Osteoblast (primary cell): ENCODE results near the gene CAMK2N2. TPM values are rescaled to one million over a fixed set of nuclear protein-coding genes. Genes with fewer than 3 reads are reported as not detected.

Experiments
- DNase-seq: peaks from one replicate; pipeline ENCODE4 v3.0.0; 2011; ENCODE audit warnings: low spot score, mixed read lengths; ENCODE audit not compliant: insufficient read length; ENCODE audit errors: missing footprints
- H2AFZ ChIP-seq: 2 replicates; pipeline ENCODE4 v1.6.0; 2011; ENCODE audit warnings: mild to moderate bottlenecking, low read length
- H3K27ac ChIP-seq: 2 replicates; pipeline ENCODE4 v1.5.1; 2011; ENCODE audit warnings: mild to moderate bottlenecking, low read depth, low read length, moderate library complexity
- H3K27me3 ChIP-seq: 2 replicates; pipeline ENCODE4 v1.6.0; 2012; ENCODE audit warnings: mild to moderate bottlenecking, control low read depth, inconsistent platforms, low read length, moderate library complexity; ENCODE audit not compliant: insufficient read depth
- H3K36me3 ChIP-seq: 2 replicates; pipeline ENCODE4 v1.5.1; 2011; ENCODE audit warnings: mild to moderate bottlenecking, low read length, control low read depth, moderate library complexity; ENCODE audit not compliant: insufficient read depth
- H3K4me1 ChIP-seq: 2 replicates; pipeline ENCODE4 v1.5.1; 2011; ENCODE audit warnings: mild to moderate bottlenecking, low read length, control low read depth, moderate library complexity; ENCODE audit not compliant: insufficient read depth
- H3K4me2 ChIP-seq: 2 replicates; pipeline ENCODE4 v1.6.0; 2011; ENCODE audit warnings: mild to moderate bottlenecking, low read length; ENCODE audit not compliant: insufficient read depth
- H3K4me3 ChIP-seq: fragments of 200-600 bp; sonication (generic); 3 replicates; pipeline ENCODE4 v1.5.1; 2012; ENCODE audit warnings: mild to moderate bottlenecking, low read length, inconsistent platforms; ENCODE audit not compliant: insufficient read depth
- H3K79me2 ChIP-seq: 2 replicates; pipeline ENCODE4 v1.6.0; 2012; ENCODE audit warnings: mild to moderate bottlenecking, low read length, control low read depth, inconsistent platforms; ENCODE audit not compliant: insufficient read depth
- H3K9me3 ChIP-seq: 2 replicates; pipeline ENCODE4 v1.5.1; 2011; ENCODE audit warnings: low read depth, low read length, control low read depth
- H4K20me1 ChIP-seq: 2 replicates; pipeline ENCODE4 v1.6.0; 2012; ENCODE audit warnings: mild to moderate bottlenecking, low read length, control low read depth; ENCODE audit not compliant: insufficient read depth
- CTCF ChIP-seq: IDR thresholded peaks from 2 replicates; pipeline ENCODE4 v1.5.1; 2011; ENCODE audit warnings: mild to moderate bottlenecking, low read depth, low read length, moderate library complexity; ENCODE audit errors: extremely low read depth
- total RNA-seq: library from RNA; depleted of rRNA; stranded (reverse); fragments of >200 nt; gene quantifications from 2 replicates; pipeline ENCODE4 v1.2.3, GENCODE V29; 2012

CAMK2N2 gene
- total RNA-seq, 1 donor: not detected

- no peaks in the 10 kb centered on the region for H3K36me3 ChIP-seq
- no peak overlapping the region for H3K4me3 ChIP-seq
- no peaks in the 10 kb centered on the region for H3K79me2 ChIP-seq
- no peaks in the 10 kb centered on the region for H3K9me3 ChIP-seq
- no peak overlapping the region for H3K4me2 ChIP-seq
- no peak overlapping the region for H2AFZ ChIP-seq
- H4K20me1 ChIP-seq: no peaks in the 10 kb centered on the region
- peak; percentile 88 for DNase-seq
- TF ChIP-seq CTCF: no peak
- H3K27me3 ChIP-seq: peaks cover 65% of the 10 kb centered on the region
- H3K4me1 ChIP-seq: no peaks in the 10 kb centered on the region
- no peak overlapping the region for H3K27ac ChIP-seq
These were observed 30.5 kb downstream of the CAMK2N2 start for GRCh38 chr3:184230603-184231528.

- DNase-seq: peak; percentile 78
- no peaks in the 10 kb centered on the region for H3K36me3 ChIP-seq
- H3K9me3 ChIP-seq: no peaks in the 10 kb centered on the region
- no peak overlapping the region for H3K27ac ChIP-seq
- H3K4me1 ChIP-seq: no peaks in the 10 kb centered on the region
- peaks cover 65% of the 10 kb centered on the region for H3K27me3 ChIP-seq
- no peak overlapping the region for H3K4me2 ChIP-seq
- no peaks in the 10 kb centered on the region for H3K79me2 ChIP-seq
- no peaks in the 10 kb centered on the region for H4K20me1 ChIP-seq
- H2AFZ ChIP-seq: no peak overlapping the region
- no peak overlapping the region for H3K4me3 ChIP-seq
- no peak for TF ChIP-seq CTCF
These were observed 31.2 kb downstream of the CAMK2N2 start for GRCh38 chr3:184230081-184230602.

- H4K20me1 ChIP-seq: no peaks in the 10 kb centered on the region
- DNase-seq: peak; percentile 98
These were observed 31.8 kb downstream of the CAMK2N2 start, which contains the start of gene VWA5B2 for GRCh38 chr3:184229394-184230080. Gene VWA5B2 (plus strand): TSS chr3:184229585. CDS start chr3:184230529, 944 bp downstream.

More at GRCh38 chr3:184229394-184230080, 31.8 kb downstream of the CAMK2N2 start, which contains the start of gene VWA5B2:
- Histone ChIP-seq H3K27ac (no peak within 1 kb of the TSS), H3K4me3 (peak within 1 kb of the TSS; percentile 49), H2AFZ (no peak within 1 kb of the TSS), H3K36me3 (no peaks in the 10 kb centered on the region), H3K9me3 (no peaks in the 10 kb centered on the region), H3K4me2 (peak within 1 kb of the TSS; percentile 48), H3K4me1 (no peaks in the 10 kb centered on the region), H3K79me2 (no peaks in the 10 kb centered on the region), H3K27me3 (peaks cover 65% of the 10 kb centered on the region)
- TF ChIP-seq CTCF: no peak
